ENCODE results near the gene SNX32. TPM values are rescaled to one million over a fixed set of nuclear protein-coding genes. Genes with fewer than 3 reads are reported as not detected.
"Not testable (repeated sequence)": the region's sequence is repeated elsewhere in the genome, so short reads cannot be mapped to it uniquely, and the experiment has no call there.

Gene SNX32
- total RNA-seq, 1 donor from 2014 or later = not detected

- no peak overlapping the region for H3K27ac ChIP-seq
- peaks cover 16 to 20% of the 10 kb centered on the region in 2 donors for H3K36me3 ChIP-seq
- H3K9me3 ChIP-seq = no peaks in the 10 kb centered on the region
- no peaks in the 10 kb centered on the region for H3K27me3 ChIP-seq
- no peaks in the 10 kb centered on the region for H3K4me1 ChIP-seq
- intact Hi-C loops (cut with DNase I) = no loop called here
- TF ChIP-seq CTCF (IDR thresholded peaks at IDR 0.05) = no peak
- no peak overlapping the region for H3K4me3 ChIP-seq
- no peak for DNase-seq (ENCODE audit: low spot score in 2 of 2)
Measured at GRCh38 chr11:65847746-65848145, 14.0 kb downstream of the SNX32 start.

DNA sequence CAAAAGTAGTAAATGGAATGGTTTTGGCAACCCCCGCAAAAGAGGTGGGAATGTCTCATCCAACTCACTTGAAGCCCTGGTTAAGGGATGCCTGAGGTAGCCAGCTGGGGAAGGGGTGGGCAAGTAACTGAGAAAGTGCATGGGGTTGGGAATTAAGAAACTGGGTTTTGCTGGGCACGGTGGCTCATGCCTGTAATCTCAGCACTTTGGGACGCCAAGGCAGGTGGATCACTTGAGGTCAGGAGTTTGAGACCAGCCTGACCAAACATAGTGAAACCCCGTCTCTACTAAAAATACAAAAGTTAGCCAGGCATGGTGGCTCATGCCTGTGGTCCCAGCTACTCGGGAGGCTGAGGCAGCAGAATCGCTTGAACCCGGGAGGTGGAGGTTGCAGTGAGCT, 14.9 kb downstream of the SNX32 start:
- intact Hi-C loops (cut with DNase I); H3K4me3 ChIP-seq; H3K27ac ChIP-seq; H3K9me3 ChIP-seq; DNase-seq (ENCODE audit: low spot score in 2 of 2); H3K27me3 ChIP-seq; H3K4me1 ChIP-seq: not testable (repeated sequence)
- peaks cover 26 to 30% of the 10 kb centered on the region in 2 donors for H3K36me3 ChIP-seq

DNA sequence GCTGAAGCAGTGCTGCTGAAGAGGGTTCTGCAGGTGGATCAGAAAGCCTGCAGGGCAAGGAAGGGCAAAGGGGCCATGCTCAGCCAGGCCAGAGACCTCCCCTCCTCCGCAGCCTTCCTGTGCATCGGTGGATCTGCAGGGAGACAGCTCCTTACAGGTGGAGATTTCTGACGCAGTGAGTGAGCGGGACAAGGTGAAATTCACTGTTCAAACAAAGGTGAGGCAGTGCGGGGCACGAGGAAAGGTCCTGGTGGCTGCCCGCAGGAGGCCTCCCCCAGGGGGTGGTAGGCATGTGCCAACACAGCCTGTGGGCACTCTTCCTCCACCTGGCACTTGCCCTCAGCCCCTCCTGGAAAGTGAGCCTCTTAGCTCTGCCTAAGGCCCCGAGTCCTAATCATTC, 15.6 kb downstream of the SNX32 start:
- Histone ChIP-seq H3K27ac (no peak overlapping the region), H3K9me3 (no peaks in the 10 kb centered on the region), H3K4me3 (no peak overlapping the region), H3K4me1 (no peaks in the 10 kb centered on the region), H3K27me3 (no peaks in the 10 kb centered on the region), H3K36me3 (peaks cover 32 to 37% of the 10 kb centered on the region in 2 donors)
- no peak for DNase-seq (ENCODE audit: low spot score in 2 of 2)
- intact Hi-C loops (cut with DNase I) = no loop called here
- TF ChIP-seq CTCF (IDR thresholded peaks at IDR 0.05) = no peak

DNA sequence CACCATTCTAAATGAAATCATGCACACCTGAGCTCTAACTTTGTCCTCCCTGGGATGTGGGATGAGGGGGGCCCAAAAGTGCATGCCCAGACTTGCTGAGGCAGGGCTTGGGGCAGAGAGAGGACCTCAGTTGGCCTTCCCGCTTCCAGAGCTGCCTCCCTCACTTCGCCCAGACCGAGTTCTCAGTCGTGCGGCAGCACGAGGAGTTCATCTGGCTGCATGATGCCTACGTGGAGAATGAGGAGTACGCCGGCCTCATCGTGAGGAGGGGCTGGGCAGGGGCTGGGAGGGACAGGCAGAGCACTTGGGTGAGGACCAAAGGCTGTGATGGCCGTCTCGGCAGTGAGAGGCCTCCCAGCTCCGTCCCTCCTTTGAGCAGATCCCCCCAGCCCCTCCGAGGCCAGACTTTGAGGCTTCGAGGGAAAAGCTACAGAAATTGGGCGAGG, 16.0 kb downstream of the SNX32 start:
- intact Hi-C loops (cut with DNase I) = loop anchor here (10.0 kb wide), 1 partner anchor 415 kb away; the partner anchor contains the start of gene RAB1B
- DNase-seq (ENCODE audit: low spot score in 2 of 2) = peak in 1 of 2 donors; percentile 57
- Histone ChIP-seq H3K36me3 (peaks cover 37 to 41% of the 10 kb centered on the region in 2 donors), H3K27me3 (no peaks in the 10 kb centered on the region), H3K4me3 (no peak overlapping the region), H3K27ac (no peak overlapping the region), H3K4me1 (no peaks in the 10 kb centered on the region), H3K9me3 (no peaks in the 10 kb centered on the region)
- TF ChIP-seq CTCF (IDR thresholded peaks at IDR 0.05) = no peak

DNA sequence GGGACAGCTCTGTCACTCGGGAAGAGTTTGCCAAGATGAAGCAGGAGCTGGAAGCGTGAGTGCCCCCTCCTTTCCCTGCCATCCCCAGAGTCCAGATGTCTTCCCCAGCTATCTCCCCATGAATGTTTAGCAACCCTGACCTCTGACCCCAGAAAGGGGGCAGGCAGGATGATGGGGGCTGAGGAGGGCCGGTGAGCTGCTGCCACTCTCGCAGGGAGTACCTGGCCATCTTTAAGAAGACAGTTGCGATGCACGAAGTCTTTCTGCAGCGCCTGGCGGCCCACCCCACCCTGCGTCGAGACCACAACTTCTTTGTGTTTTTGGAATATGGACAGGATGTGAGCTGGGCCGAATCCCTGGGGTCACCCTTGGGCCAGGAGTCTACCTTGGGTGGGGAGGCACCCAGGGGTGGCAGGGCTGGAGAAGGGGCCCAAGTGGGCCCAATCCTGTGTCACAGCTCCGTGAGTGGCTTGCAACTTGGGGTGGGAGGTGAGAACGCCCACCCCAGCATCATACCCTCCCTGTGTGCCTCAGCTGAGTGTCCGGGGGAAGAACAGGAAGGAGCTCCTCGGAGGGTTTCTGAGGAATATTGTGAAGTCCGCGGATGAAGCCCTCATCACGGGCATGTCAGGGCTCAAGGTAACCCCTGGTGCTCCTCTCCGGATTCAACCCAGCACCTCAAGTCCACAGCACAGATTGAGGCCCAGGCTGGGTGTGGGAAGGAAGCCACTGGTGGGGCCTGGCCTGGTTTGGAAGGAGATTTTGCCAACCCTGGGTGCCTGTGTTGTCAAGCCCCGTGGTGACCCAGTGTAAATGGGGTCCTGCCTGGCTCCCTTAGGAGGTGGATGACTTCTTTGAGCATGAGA, 16.7 kb downstream of the SNX32 start:
- peaks cover 43 to 47% of the 10 kb centered on the region in 2 donors for H3K36me3 ChIP-seq
- H3K9me3 ChIP-seq = no peaks in the 10 kb centered on the region
- no peak overlapping the region for H3K4me3 ChIP-seq
- no peaks in the 10 kb centered on the region for H3K27me3 ChIP-seq
- intact Hi-C loops (cut with DNase I) = loop anchor here (10.0 kb wide), 1 partner anchor 414 kb away; the partner anchor contains the start of gene RAB1B
- DNase-seq (ENCODE audit: low spot score in 2 of 2) = peak in 1 of 2 donors; percentile 57
- H3K4me1 ChIP-seq = peaks cover 0 to 4% of the 10 kb centered on the region in 2 donors
- TF ChIP-seq CTCF (IDR thresholded peaks at IDR 0.05) = no peak
- H3K27ac ChIP-seq = no peak overlapping the region

DNA sequence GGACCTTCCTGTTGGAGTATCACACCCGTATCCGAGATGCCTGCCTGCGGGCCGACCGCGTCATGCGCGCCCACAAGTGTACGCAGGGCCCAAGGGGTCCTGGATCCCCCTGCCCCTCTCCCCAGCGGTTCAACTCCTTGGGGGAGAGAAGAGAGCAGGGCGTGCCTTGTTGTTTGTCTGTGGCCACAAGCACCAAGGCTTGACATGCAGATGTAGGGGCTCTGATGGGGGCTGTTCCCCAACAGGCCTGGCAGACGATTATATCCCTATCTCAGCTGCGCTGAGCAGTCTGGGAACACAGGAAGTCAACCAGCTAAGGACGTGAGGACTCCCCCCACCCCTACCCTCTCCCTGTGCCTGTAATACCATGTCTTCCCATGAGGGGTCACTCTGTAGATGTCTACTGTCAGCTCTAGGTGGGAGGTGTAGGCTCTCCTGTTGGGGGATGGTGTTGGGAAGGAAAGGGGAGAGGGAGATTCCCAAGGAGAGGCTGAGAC, 17.4 kb downstream of the SNX32 start:
- Histone ChIP-seq H3K9me3 (no peaks in the 10 kb centered on the region), H3K4me3 (no peak overlapping the region), H3K4me1 (peaks cover 2 to 11% of the 10 kb centered on the region in 2 donors), H3K36me3 (peaks cover 50 to 54% of the 10 kb centered on the region in 2 donors), H3K27ac (no peak overlapping the region), H3K27me3 (no peaks in the 10 kb centered on the region)
- no peak for DNase-seq (ENCODE audit: low spot score in 2 of 2)
- intact Hi-C loops (cut with DNase I) = loop anchor here (10.0 kb wide), 1 partner anchor 414 kb away; the partner anchor contains the start of gene RAB1B
- TF ChIP-seq CTCF (IDR thresholded peaks at IDR 0.05) = no peak
